Islet precursor cell (in vitro differentiated cells): ENCODE measurements around the gene KIAA0040.

Experiments
- DNase-seq: peaks from one replicate; pipeline ENCODE4 v3.0.0-alpha.2; 2018

Gene KIAA0040

GRCh38 chr1:175192630-175193526 lies at the start of gene KIAA0040:
KIAA0040 (minus strand) TSS chr1:175192776; CDS start chr1:175161013, 31,763 bp downstream.
- DNase-seq: peak; percentile 96

GRCh38 chr1:175237389-175237788 lies 44.8 kb upstream of the KIAA0040 start:
- DNase-seq: no peak

GRCh38 chr1:175234639-175235038 lies 42.1 kb upstream of the KIAA0040 start:
- no peak for DNase-seq

- DNase-seq: no peak
Measured at GRCh38 chr1:175232335-175232734, 39.8 kb upstream of the KIAA0040 start.

GRCh38 chr1:175225805-175226129 lies 33.2 kb upstream of the KIAA0040 start:
- no peak for DNase-seq

GRCh38 chr1:175222296-175222938 lies 29.8 kb upstream of the KIAA0040 start:
- DNase-seq: peak; percentile 77

- DNase-seq: peak; percentile 87
Measured at GRCh38 chr1:175221557-175222175, 29.1 kb upstream of the KIAA0040 start.

GRCh38 chr1:175220853-175221556 lies 28.4 kb upstream of the KIAA0040 start:
- no peak for DNase-seq

GRCh38 chr1:175219774-175220173 lies 27.2 kb upstream of the KIAA0040 start:
- no peak for DNase-seq

GRCh38 chr1:175218786-175219434 lies 26.3 kb upstream of the KIAA0040 start:
- no peak for DNase-seq

- DNase-seq: no peak
Measured at GRCh38 chr1:175217721-175218531, 25.4 kb upstream of the KIAA0040 start.

- DNase-seq: no peak
Measured at GRCh38 chr1:175216444-175216843, 23.9 kb upstream of the KIAA0040 start.

- DNase-seq: no peak
Measured at GRCh38 chr1:175211656-175212055, 19.1 kb upstream of the KIAA0040 start.

- no peak for DNase-seq
Measured at GRCh38 chr1:175210744-175211143, 18.2 kb upstream of the KIAA0040 start.

GRCh38 chr1:175209493-175209921 lies 16.9 kb upstream of the KIAA0040 start:
- no peak for DNase-seq

- no peak for DNase-seq
Measured at GRCh38 chr1:175208773-175209492, 16.4 kb upstream of the KIAA0040 start.

- DNase-seq: no peak
Measured at GRCh38 chr1:175207971-175208370, 15.4 kb upstream of the KIAA0040 start.

GRCh38 chr1:175206687-175207086 lies 14.1 kb upstream of the KIAA0040 start:
- no peak for DNase-seq

- DNase-seq: no peak
Measured at GRCh38 chr1:175204330-175204729, 11.8 kb upstream of the KIAA0040 start.

- no peak for DNase-seq
Measured at GRCh38 chr1:175203570-175204068, 11.0 kb upstream of the KIAA0040 start.
